Fibroblast of lung (primary cell): ENCODE measurements around the gene CAMSAP2. TPM values are rescaled to one million over a fixed set of nuclear protein-coding genes. Genes with fewer than 3 reads are reported as not detected.

ENCODE experiments used
- DNase-seq, 2 donors: peaks; one replicate each; pipeline versions ENCODE4 v3.0.0 to v3.0.0-alpha.2; 2010; ENCODE audit warnings: low read depth in 2 of 2
- H2AFZ ChIP-seq: 2 replicates; pipeline ENCODE4 v1.5.1; 2012; ENCODE audit warnings: low read length, control low read depth, inconsistent platforms
- H3K27ac ChIP-seq: 2 replicates; pipeline ENCODE4 v1.5.1; 2011; ENCODE audit warnings: low read length, control low read depth; ENCODE audit not compliant: insufficient read depth
- H3K27me3 ChIP-seq: 2 replicates; pipeline ENCODE4 v1.5.1; 2011; ENCODE audit warnings: mild to moderate bottlenecking, low read length; ENCODE audit not compliant: control insufficient read depth, insufficient read depth
- H3K36me3 ChIP-seq: 2 replicates; pipeline ENCODE4 v1.5.1; 2011; ENCODE audit warnings: low read length; ENCODE audit not compliant: control insufficient read depth, insufficient read depth
- H3K4me1 ChIP-seq: 2 replicates; pipeline ENCODE4 v1.5.1; 2011; ENCODE audit warnings: low read length; ENCODE audit not compliant: control insufficient read depth, insufficient read depth; ENCODE audit errors: extremely low read depth
- H3K4me2 ChIP-seq: 2 replicates; pipeline ENCODE4 v1.5.1; 2011; ENCODE audit warnings: low read length, control low read depth; ENCODE audit not compliant: insufficient read depth; ENCODE audit errors: extremely low read depth
- H3K4me3 ChIP-seq, 4 experiments: fragments of 200-600 bp in 1 of 4; sonication (generic) in 1 of 4; replicated peaks in 1 of 4; 2 replicates each; pipeline ENCODE4 v1.5.1; 2011 to 2016; ENCODE audit warnings: low read length in 4 of 4, low read depth in 3 of 4, mild to moderate bottlenecking in 3 of 4, control low read depth in 2 of 4, inconsistent platforms in 1 of 4, mixed read lengths in 1 of 4; ENCODE audit not compliant: insufficient read depth in 1 of 4; ENCODE audit errors: control extremely low read depth in 1 of 4
- H3K79me2 ChIP-seq: 2 replicates; pipeline ENCODE4 v1.5.1; 2012; ENCODE audit warnings: mild to moderate bottlenecking, low read length, inconsistent platforms; ENCODE audit not compliant: control insufficient read depth, insufficient read depth
- H3K9ac ChIP-seq: 2 replicates; pipeline ENCODE4 v1.5.1; 2011; ENCODE audit warnings: mild to moderate bottlenecking, low read length, control low read depth; ENCODE audit not compliant: insufficient read depth
- H3K9me3 ChIP-seq: 2 replicates; pipeline ENCODE4 v1.5.1; 2012; ENCODE audit warnings: low read depth, low read length; ENCODE audit not compliant: control insufficient read depth, insufficient read depth
- H4K20me1 ChIP-seq: 2 replicates; pipeline ENCODE4 v1.5.1; 2011; ENCODE audit warnings: low read length; ENCODE audit not compliant: control insufficient read depth, insufficient read depth; ENCODE audit errors: extremely low read depth
- CTCF ChIP-seq, 2 donors: IDR thresholded peaks in 1 of 2; conservative IDR thresholded peaks in 1 of 2; 1 replicate in 1 of 2; 2 replicates in 1 of 2; pipeline ENCODE4 v1.5.1; 2011 to 2012; ENCODE audit warnings: low read length in 2 of 2, control low read depth in 1 of 2, inconsistent platforms in 1 of 2, low read depth in 1 of 2, mild to moderate bottlenecking in 1 of 2
- EZH2 ChIP-seq: IDR thresholded peaks from 2 replicates; pipeline ENCODE4 v1.5.1; 2012; ENCODE audit warnings: low read length, control low read depth, mild to moderate bottlenecking; ENCODE audit errors: missing control alignments
- polyA plus RNA-seq, 2 donors: library from polyadenylated mRNA; depleted of rRNA in 1 of 2; stranded (reverse) in 1 of 2; unstranded in 1 of 2; fragments of >200 nt; gene quantifications; 2 replicates each; pipeline ENCODE4 v1.2.1, GENCODE V29; 2011 to 2012; ENCODE audit warnings: missing spikeins in 1 of 2
- total RNA-seq: library from RNA; depleted of rRNA; stranded (reverse); fragments of >200 nt; gene quantifications from 2 replicates; pipeline ENCODE4 v1.2.1, GENCODE V29; 2014

CAMSAP2 gene
- total and polyA plus RNA-seq, 2 donors (not counting 1 experiment from before 2014, with no cell fraction given), result 22.3 to 32.5 TPM

- H2AFZ ChIP-seq, result no peak overlapping the region
- no peaks in the 10 kb centered on the region for H3K4me1 ChIP-seq
- H3K9ac ChIP-seq, result no peak overlapping the region
- no peak for TF ChIP-seq EZH2
- TF ChIP-seq CTCF (conservative IDR thresholded peaks at IDR 0.05 in 1 of 2, IDR thresholded peaks at IDR 0.05 in 1 of 2; ENCODE audit: low read depth in 1 of 2, low read length in 2 of 2), result no peak
- H3K4me3 ChIP-seq, result no peak overlapping the region
- no peaks in the 10 kb centered on the region for H4K20me1 ChIP-seq
- peaks cover 1% of the 10 kb centered on the region for H3K36me3 ChIP-seq
- no peak overlapping the region for H3K4me2 ChIP-seq
- no peaks in the 10 kb centered on the region for H3K27me3 ChIP-seq
- peaks cover 71% of the 10 kb centered on the region for H3K79me2 ChIP-seq
- H3K9me3 ChIP-seq, result no peaks in the 10 kb centered on the region
- peak in 1 of 2 donors; percentile 48 for DNase-seq
- H3K27ac ChIP-seq, result no peak overlapping the region
Measured at GRCh38 chr1:200751717-200752116, 13.0 kb downstream of the CAMSAP2 start.

DNA sequence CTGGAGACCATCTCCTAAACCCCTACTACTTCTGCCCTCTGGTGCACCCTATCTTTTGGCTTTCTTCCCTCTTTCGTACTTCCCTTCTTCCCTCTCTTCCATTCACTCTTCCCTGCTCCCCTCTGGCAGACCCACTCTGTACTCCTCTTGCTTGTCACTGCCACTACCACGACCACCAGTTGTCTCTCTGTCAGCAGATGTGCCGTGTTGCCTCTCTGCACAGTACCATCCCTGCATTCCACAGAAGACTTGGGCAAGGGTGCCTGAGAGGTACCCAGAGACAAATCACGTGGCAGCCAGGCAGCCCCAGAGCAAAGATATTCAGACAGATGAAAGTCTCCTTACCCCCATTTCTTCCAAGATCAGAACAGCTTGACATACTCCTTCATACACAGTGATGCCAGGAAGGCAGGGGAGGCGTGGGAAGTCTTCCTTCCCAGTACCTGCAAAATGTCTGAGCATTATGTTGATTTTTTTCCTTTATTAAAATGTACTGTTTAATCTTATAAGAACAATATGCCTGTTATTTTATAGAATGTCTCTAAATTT lies 15.0 kb downstream of the CAMSAP2 start:
- Histone ChIP-seq H4K20me1 (no peaks in the 10 kb centered on the region), H3K4me1 (no peaks in the 10 kb centered on the region), H3K9me3 (no peaks in the 10 kb centered on the region), H3K27ac (no peak overlapping the region), H3K27me3 (no peaks in the 10 kb centered on the region), H3K36me3 (peaks cover 1% of the 10 kb centered on the region), H3K4me3 (no peak overlapping the region), H3K4me2 (no peak overlapping the region), H3K79me2 (peaks cover 68% of the 10 kb centered on the region), H3K9ac (no peak overlapping the region), H2AFZ (no peak overlapping the region)
- DNase-seq, result no peak
- TF ChIP-seq CTCF (conservative IDR thresholded peaks at IDR 0.05 in 1 of 2, IDR thresholded peaks at IDR 0.05 in 1 of 2; ENCODE audit: low read depth in 1 of 2, low read length in 2 of 2) (no peak), EZH2 (no peak)

- Histone ChIP-seq H3K27ac (no peak overlapping the region), H4K20me1 (no peaks in the 10 kb centered on the region), H3K4me1 (no peaks in the 10 kb centered on the region), H3K79me2 (peaks cover 67% of the 10 kb centered on the region), H3K36me3 (peaks cover 1% of the 10 kb centered on the region), H3K9ac (no peak overlapping the region), H2AFZ (no peak overlapping the region), H3K27me3 (no peaks in the 10 kb centered on the region), H3K9me3 (no peaks in the 10 kb centered on the region), H3K4me2 (no peak overlapping the region), H3K4me3 (no peak overlapping the region)
- TF ChIP-seq EZH2 (no peak), CTCF (conservative IDR thresholded peaks at IDR 0.05 in 1 of 2, IDR thresholded peaks at IDR 0.05 in 1 of 2; ENCODE audit: low read depth in 1 of 2, low read length in 2 of 2) (no peak)
- DNase-seq, result no peak
Measured at GRCh38 chr1:200755456-200755855, 16.8 kb downstream of the CAMSAP2 start.
